Fibroblast of peridontal ligament (primary cell): ENCODE measurements around the gene USP33.
"Not testable (repeated sequence)": the region's sequence is repeated elsewhere in the genome, so short reads cannot be mapped to it uniquely, and the experiment has no call there.

Source experiments
- DNase-seq: peaks from one replicate; pipeline ENCODE4 v3.0.0-alpha.2; 2010; ENCODE audit errors: extremely low read depth

USP33 gene

DNA sequence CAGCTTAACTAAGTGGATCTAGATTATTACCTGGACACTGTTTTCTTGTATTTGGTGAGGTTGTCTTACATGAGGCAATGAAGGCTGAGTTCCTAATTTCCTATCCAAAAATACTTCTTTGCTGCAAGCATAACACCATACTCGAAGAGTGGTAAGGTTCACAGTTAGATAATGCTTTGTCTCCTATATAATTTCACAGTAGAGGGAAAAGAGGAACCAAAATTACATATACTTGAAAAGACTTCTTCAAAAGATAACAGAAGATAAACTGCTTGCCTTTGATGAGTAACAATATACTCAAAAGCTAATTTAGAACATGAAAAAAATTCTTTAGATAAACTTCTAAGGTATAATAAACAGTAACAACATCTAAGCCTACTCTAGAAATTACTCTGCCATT is 20.4 kb downstream of the USP33 start:
- DNase-seq: no peak

DNA sequence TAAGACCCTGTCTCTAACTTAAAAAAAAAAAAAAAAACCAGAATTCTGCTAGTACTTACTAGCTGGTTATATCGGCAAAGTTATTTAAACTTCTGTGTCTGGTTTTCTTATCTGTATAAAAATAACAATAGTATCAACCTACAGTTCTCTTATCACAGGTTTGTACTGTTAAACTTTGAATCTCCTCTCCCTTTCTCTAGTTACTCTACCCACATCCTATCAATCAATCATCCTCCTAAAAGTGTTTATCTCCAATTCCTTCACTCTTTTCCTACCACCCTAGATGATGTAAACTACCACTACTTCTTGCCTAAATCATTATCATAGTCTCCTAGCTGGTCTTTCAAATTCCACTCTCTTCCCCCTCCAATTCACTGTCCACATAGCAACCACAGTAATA is 27.6 kb downstream of the USP33 start:
- DNase-seq: no peak

DNA sequence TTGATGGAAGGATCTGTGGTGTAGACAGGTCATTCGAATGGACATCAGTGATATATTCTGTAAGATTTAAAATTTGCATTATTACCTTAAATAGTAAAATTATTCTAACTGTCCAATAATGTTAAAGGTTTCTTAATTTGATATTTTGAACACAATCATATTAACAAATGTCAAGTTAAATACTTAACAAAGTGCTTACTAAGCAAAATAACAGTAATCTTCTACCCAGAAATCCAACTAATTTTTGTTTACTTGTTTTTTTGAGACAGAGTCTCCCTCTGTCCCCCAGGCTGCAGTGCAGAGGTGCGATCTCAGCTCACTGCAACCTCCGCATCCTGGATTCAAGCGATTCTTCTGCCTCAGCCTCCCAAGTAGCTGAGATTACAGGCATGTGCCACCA is 33.9 kb downstream of the USP33 start:
- no peak for DNase-seq

DNA sequence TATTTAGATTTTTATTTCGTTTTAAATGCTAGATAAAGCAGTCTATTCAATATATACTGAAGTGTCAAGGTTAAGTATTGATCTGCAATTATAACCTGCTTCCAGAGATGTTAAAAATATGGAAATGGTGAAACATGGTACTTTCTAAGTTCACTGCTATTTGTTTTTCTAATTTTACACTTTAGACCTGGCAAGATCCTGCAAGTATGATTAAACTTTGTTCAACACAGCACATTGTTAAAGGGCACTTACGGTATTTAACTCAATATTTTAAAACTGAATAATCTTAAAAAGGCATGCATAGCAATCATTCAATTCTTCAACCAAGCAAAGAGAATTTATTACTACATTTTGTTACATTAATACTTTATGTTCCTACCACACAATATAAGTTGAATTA is 41.5 kb downstream of the USP33 start:
- DNase-seq: no peak

DNA sequence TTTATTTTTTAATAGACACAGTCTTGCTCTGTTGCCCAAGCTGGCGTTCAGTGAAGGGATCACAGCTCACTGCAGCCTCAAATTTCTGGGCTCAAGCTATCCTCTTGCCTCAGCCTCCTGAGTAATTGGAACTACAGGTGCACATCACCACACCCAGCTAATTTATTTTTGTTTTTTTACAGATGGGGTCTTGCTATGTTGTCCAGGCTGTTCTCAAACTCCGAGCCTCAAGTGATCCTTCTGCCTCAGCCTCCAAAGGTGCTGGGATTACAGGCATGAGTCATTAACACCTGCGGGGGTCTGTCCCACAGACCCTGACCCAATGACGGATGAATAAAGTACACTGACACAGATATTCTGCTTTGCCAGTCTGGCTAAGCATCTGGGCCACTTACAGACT is 43.6 kb downstream of the USP33 start:
- DNase-seq: no peak

DNA sequence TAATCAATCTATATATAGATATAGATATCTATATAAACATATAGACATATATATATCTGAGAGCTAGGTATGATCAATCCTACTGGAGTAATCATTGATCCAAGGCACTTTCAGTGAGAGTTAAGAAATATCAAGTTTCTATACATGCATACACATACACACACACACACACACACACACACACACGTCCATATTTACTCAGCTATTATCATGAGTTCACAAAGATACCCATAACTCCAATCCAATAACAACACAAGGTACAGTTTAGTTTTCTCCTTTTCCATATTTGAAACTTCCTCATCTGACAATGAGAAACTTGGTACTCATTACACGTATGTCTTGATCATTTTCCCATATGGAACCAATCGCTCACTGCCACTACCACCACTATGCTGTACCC is 49.9 kb downstream of the USP33 start:
- no peak for DNase-seq

DNA sequence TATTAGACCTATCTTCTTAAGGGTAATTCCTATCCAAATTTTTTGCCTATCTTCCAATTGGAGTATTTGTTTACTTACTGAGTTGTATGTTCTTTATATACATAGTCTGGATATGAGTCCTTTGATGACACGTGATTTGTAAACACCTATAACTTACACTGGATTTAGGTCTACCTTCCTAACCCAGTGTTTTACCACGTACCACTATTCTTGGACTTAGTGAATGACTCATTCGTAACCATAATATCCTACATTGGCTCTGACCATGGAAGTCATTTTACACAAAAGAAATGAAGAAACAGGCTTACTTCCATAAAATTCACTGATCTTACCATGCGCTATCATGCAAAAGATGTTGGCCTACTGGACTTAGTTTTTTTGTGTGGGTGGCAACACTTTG is 53.3 kb downstream of the USP33 start:
- DNase-seq: no peak

DNA sequence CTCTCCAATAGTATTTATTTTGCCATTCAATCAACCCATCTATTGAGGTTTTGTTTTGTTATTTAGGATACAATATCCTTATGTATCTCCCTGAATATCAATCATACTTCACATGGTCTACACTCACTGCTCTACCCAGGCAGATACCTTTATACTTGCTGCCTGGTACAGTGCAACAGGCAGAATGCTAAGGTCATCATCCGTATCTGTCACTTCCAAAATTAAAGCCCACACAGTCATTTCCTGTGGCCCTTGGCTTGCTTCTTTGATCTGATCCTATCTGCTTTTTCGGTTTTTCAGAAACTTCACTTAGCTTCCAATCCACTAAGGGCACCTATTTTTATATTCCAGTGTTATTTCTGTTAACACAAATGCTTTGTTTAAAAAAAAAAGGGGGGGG is 54.9 kb downstream of the USP33 start:
- DNase-seq: no peak

DNA sequence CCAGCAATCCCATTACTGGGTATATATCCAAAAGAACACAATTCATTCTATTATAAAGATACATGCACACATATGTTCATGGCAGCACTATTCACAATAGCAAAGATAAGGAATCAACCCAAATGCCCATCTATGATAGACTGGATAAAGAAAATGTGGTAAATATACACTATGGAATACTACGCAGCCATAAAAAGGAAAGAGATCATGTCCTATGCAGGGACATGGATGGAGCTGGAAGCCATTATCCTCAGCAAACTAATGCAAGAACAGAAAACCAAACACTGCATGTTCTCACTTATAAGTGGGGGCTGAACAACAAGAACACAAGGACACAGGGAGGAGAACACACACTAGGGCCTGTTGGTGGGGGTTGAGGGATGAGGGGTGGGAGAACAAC is 60.0 kb downstream of the USP33 start:
- not testable (repeated sequence) for DNase-seq

DNA sequence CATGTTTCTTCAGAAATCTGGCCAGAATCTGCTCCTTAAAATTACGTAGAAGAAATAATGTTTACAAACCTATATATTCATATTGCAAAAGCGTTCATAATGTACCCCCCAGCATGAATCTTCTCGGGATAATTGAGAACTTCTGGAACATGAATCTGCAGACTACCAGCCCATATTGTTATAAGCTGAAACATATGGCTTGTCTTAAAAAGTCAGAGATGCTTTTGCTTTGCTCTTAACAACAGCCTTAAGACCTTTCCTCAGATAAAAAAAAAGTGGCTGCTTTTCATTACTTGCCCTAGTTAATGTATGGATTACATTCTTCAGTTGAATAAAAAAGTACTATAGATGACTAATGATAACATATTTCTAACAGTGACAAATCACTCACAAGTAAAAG is 62.2 kb downstream of the USP33 start:
- no peak for DNase-seq

DNA sequence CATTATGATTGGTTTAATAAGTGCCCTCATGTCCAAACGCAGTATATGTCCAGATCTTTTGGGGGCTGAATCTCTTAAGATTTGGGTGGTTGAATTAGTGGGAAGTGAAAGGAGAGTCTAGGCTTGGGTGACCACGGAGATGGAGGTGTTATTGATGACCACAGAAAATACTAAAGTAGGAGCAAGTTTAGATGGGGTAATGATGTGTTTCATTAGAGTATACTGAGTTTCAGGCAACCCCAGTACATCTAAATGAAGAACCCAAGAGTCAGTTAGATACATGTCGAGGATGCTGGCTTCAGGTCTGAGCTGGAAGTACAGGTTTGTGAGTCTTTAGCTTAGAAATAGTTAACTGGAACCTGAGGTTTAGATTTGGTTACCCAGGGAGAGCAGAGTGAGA is 70.7 kb downstream of the USP33 start:
- no peak for DNase-seq

DNA sequence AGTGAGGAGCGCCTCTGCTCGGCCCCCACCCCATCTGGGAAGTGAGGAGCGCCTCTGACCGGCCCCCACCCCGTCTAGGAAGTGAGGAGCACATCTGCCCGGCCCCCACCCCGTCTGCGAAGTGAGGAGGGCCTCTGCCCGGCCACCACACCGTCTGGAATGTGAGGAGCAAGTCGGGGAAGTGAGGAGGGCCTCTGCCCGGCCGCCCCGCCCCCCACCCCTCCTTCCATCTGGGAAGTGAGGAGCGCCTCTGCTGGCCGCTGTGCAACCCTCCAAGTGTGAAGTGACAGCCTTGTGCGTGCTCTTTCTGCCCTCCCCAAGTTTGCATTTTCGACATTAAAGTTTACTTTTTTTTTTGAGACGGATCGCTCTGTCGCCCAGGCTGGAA is 72.1 kb downstream of the USP33 start:
- DNase-seq: no peak

DNA sequence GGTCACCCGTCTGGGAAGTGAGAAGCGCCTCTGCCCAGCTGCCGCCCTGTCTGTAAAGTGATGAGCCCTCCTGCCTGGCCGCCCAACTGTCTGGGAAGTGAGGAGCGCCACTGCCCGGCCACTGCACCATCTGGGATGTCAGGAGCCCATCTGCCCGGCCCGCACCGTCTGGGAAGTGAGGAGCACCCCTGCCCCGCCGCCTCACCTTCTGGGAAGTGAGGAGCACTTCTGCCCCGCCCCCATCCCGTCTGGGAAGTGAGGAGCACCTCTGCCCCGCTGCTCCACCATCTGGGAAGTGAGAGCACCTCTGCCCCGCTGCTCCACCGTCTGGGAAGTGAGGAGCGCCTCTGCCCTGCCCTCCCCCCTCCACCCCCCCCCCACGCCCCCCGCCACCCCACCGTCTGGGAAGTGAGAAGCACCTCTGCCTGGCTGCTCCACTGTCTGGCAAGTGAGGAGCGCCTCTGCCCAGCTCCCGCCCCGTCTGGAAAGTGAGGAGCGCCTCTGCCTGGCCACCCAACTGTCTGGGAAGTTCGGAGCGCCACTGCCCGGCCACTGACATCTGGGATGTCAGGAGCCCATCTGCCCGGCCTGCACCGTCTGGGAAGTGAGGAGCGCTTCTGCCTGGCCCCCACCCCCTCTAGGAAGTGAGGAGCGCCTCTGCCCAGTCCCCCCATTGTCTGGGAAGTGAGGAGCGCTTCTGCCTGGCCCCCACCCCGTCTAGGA is 72.7 kb downstream of the USP33 start:
- no peak for DNase-seq

DNA sequence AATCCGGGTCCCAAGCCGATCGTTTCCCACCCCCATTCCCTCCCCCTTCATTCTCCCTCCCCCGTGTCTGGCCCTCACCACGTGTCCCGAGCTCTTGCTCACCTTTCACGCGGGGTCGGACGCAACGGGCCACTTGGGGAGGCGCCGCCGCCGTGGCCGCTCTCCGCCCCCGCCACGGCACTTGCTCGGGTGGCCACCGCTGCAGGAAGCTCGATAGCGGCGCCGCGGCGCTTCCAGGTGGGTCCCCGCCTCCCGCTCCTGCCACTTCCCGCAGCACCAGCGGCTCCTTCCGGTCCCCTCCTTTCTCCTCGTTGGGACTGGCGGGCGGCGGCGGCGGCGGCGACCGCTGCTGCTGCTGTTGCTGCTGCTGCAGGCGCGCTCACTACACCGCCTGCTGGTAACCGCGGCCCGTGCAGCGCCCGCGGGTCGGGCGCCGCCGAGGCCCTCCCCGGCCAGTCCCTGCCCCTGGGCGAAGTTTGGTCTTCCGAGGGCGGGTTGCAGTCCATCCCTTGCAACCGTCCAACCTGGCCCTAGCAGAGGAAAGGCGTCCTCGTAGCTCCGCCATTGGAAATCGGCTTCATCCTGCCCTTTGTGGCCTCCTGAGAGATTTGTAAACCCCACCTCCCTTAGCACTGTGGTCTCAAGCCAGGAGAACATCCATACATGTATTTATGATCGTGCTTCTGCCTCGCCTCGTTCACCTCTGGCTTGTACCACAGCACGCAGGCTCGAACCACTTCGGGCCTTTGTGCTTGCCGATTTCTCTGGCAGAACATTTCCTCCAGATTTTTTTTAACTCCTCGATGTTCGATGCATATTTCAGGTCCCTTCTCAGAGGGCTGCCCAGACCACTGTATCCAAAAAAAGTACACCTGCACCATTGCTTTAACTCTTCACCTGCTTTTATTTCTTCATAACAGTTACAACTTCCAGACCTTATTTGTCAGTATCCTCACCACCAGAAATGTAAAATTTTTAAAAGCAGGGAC is 76.2 kb downstream of the USP33 start:
- peak; percentile 83 for DNase-seq

DNA sequence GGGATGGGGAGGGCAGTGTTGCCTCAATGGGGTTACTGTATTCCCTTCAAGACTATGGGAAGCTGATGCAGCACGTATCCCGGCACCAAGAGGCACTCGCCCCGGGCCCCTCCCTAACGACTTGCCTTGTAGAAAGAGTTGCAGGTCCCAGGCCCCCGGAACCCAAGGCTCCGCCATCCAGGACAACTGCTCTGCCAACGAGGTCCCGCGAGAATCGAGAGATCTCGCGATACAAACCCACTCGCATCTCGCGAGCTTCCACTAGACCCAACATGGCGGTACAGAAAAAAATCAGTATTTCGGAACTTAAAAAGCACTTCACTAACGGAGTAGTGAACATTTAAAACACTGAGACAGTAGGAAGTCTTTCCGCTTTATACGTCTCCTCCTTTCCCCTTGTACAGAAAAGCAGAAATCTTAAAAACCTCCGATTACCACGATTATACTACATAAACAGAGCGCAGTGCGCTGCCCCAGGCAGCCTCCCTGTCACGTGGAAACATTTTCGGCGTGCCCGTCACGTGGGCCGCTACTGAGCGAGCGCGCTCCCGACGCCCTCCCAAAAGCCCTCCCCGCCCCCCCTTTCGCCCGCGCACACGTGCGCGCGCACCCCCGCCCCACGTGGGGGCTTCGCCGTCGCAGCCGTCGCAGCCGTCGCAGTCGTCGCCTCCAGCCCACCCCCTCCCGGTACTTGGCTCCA is 77.0 kb downstream of the USP33 start, which contains the start of gene ZZZ3:
Gene ZZZ3 (minus strand): TSS at position 199 of the 700 bp plus-strand sequence. CDS start 49,304 bp downstream, outside the sequence.
- peak; percentile 96 for DNase-seq

DNA sequence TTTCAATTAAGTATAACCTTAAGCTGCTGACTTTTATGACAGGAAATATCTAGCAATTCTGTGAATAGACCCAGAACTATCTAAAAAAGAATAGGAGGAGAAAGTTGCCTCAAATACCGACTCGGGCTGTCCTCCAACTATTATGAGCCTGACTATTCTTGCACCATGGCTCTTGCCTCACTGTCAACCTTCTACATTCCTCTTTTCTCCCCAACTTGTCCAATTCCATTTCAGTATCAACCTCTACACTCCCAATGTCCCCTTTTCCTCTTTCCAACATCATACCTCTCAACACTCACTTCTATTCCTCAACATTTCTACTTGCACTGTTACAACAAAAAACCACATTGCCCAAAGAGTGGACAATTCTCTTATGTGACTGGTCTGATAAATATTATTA is 79.5 kb downstream of the USP33 start:
- DNase-seq: no peak

DNA sequence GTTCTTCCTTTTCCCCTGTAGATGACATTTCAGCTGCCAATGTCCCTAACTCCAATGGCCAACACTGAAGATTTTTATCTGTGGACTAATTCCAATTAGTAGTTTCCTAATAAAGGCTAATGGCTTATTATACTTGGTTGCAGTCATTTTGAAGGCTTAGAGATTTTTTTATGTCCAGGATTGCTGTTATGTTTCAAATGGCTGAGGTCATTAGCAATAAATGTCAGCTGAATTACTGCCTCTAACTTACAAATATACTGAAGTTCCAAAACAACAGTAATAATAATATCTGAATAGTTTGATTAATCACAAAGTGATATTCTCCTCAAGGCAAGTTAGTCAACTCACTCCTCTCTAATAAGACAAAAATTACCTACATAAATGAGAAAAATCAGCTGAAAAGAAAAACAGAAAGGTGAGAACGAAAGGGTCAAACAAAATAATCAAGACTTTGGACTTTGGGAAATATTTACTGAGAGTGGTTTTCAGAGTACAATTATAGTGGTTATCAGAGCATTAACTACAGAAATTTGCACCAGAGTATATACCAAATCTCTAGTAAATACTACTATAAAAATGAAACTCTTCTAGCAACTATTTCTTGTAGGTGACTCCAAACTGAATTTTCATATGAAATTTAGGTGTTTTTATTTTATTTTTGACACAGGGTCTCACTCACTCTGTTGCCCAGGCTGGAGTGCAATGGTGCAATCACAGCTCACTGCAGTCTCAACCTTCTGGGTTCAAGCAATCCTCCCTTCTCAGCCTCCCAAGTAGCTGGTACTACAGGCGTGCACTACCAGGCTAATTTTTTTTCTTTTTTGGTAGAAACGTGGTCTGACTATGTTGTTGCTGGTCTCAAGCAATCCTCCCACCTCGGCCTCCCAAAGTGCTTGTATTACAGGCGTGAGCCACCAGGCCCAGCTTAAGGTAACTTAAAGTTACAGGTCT is 80.7 kb downstream of the USP33 start:
- DNase-seq: no peak

DNA sequence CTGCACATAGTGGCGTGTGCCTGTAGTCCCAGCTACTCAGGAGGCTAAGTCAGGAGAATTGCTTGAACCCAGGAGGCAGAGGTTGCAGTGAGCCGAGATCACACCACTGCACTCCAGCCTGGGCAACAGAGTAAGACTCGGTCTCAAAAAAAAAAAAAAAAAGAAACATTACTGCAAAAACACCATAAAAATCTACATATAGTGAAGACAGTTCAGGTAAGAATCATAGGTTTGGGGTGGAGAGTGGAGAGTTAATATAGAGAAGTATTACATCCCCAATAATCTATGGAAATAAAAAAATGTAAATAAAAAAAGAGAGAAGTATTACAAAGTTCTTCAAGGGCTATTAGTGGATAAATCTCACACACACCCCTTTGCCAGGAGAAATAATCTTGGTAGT is 84.8 kb downstream of the USP33 start:
- not testable (repeated sequence) for DNase-seq

DNA sequence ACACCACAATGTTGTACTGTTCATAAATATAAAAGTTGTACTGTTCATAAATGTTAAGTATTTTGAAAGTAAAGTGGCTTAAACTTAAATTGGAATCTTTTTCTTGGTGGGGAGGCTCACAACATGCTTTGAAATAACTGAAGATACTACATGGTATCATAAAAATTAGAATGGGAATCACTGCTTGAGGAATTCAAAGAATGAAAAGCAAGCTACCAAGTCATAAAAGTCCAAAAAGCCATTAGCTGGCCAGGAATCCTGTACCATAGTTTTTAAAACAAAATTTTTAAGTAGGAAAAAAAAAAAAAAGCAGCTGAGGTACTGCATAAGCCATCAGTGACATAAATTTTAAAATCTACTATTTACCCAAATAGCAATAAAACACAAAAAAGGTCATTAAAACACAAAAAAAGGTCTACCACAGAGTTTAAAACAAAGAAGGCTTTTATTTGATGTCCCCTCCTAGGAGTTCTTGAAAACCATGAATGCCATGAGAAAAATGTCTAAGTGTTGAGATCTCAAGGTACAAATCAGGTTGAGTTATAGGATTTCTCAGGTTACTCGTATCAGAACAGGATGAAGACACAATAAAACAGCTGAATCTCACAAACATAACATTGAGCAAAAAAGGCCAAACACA is 85.8 kb downstream of the USP33 start:
- no peak for DNase-seq

DNA sequence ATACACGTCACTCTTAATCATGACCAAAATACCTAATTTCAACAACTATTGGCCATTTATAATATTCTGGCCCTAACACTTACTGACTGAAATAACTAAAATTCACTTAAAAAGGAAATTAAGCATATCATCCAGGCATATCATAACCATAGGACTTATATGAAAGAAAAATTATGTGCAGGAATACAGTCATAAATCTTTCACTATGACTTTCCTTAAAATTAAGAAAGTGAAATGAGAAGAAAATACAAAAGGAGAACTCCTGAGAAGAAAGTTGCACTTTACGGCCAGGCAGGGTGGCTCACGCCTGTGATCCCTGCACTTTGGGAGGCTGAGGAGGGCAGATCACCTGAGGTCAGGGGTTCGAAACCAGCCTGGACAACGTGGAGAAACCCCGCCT is 86.6 kb downstream of the USP33 start:
- DNase-seq: no peak

DNA sequence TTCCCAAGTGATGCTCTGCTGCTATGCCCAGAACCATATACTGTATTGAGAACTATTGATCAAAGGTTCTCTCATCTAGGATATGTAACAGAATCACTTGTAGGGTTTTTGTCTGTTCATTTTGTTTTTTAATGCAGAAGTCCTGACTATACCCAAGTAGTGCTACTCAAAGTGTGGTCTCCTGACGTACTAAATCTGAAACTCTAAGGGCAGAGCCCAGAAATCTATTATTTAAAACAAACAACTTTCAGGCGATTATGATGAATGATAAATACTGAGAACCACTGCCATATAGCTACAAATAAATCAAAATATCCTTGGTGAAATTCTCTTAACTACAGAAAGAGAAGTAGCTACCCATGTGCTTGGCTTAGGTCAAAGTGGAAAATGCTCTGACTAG is 87.3 kb downstream of the USP33 start:
- DNase-seq: no peak
